Suprapubic skin (tissue), 4 donors: ENCODE data around the gene MSGN1. TPM values are rescaled to one million over a fixed set of nuclear protein-coding genes. Genes with fewer than 3 reads are reported as not detected.

Source experiments
- DNase-seq, 2 donors: peaks; one replicate each; pipeline ENCODE4 v3.0.0-alpha.2; 2019; ENCODE audit warnings: low spot score in 2 of 2
- H3K27ac ChIP-seq: fragments of 200-600 bp; sonication (generic); one replicate; pipeline ENCODE4 v1.5.1; 2019
- H3K27me3 ChIP-seq: fragments of 200-600 bp; sonication (generic); one replicate; pipeline ENCODE4 v1.5.1; 2019
- H3K36me3 ChIP-seq: fragments of 200-600 bp; sonication (generic); one replicate; pipeline ENCODE4 v1.5.1; 2019
- H3K4me1 ChIP-seq: fragments of 200-600 bp; sonication (generic); one replicate; pipeline ENCODE4 v1.5.1; 2019
- H3K4me3 ChIP-seq: fragments of 200-600 bp; sonication (generic); one replicate; pipeline ENCODE4 v1.5.1; 2019; ENCODE audit warnings: mild to moderate bottlenecking
- H3K9me3 ChIP-seq: fragments of 200-600 bp; sonication (generic); one replicate; pipeline ENCODE4 v1.5.1; 2019
- EP300 ChIP-seq: sonication (generic); formaldehyde crosslinking; IDR thresholded peaks from one replicate; pipeline ENCODE4 v1.6.1; 2017; ENCODE audit warnings: antibody characterized with exemption
- POLR2A ChIP-seq, 2 donors: fragments of 450-650 bp; IDR thresholded peaks; one replicate each; pipeline ENCODE4 v1.6.1; 2017; ENCODE audit warnings: antibody characterized with exemption in 2 of 2, mild to moderate bottlenecking in 2 of 2, moderate library complexity in 2 of 2
- POLR2AphosphoS5 ChIP-seq, 3 donors: sonication (generic); formaldehyde crosslinking; IDR thresholded peaks; one replicate each; pipeline ENCODE4 v1.6.1; 2017; ENCODE audit warnings: antibody characterized with exemption in 3 of 3
- WGBS: methylation state at CpG from one replicate; pipeline ENCODE4 v1.1.5; 2018; 5-methylcytosine and 5-hydroxymethylcytosine counted together
- total RNA-seq, 4 donors: library from RNA; depleted of rRNA; stranded (reverse); fragments of >200 nt; gene quantifications; one replicate each; pipeline ENCODE4 v1.1.0, GENCODE V29; 2016
- TF ChIP-seq, protein P1 (sequence below), 2 donors: fragments of 200-600 bp in 1 of 2; fragments of 450-650 bp in 1 of 2; sonication (generic) in 1 of 2; IDR thresholded peaks; one replicate each; pipeline ENCODE4 v1.5.1; 2016 to 2019; ENCODE audit warnings: antibody characterized with exemption in 2 of 2, mild to moderate bottlenecking in 1 of 2, moderate library complexity in 1 of 2

MSGN1 gene, protein sequence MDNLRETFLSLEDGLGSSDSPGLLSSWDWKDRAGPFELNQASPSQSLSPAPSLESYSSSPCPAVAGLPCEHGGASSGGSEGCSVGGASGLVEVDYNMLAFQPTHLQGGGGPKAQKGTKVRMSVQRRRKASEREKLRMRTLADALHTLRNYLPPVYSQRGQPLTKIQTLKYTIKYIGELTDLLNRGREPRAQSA
- total RNA-seq, result not detected

DNA sequence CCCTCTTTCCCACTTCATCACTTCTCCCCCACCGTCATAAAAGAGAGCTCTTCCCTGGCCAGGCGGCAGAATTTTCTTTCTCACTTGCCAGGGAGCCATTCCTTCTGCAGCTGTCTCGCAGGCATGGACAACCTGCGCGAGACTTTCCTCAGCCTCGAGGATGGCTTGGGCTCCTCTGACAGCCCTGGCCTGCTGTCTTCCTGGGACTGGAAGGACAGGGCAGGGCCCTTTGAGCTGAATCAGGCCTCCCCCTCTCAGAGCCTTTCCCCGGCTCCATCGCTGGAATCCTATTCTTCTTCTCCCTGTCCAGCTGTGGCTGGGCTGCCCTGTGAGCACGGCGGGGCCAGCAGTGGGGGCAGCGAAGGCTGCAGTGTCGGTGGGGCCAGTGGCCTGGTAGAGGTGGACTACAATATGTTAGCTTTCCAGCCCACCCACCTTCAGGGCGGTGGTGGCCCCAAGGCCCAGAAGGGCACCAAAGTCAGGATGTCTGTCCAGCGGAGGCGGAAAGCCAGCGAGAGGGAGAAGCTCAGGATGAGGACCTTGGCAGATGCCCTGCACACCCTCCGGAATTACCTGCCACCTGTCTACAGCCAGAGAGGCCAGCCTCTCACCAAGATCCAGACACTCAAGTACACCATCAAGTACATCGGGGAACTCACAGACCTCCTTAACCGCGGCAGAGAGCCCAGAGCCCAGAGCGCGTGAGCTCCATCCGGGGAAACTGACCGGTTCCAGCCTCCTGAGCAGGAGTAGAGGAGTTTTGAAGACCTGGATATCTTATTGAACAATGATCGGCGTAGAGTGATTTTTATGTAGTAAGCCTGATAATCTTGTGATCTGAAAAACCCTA is at the start of gene MSGN1:
TSS of gene MSGN1 (plus strand) at position 65 of the 850 bp plus-strand sequence. CDS start at position 124, 59 bp downstream.
- Histone ChIP-seq H3K27me3 (no peaks in the 10 kb centered on the region), H3K36me3 (no peaks in the 10 kb centered on the region), H3K4me1 (peaks cover 34% of the 10 kb centered on the region), H3K9me3 (no peaks in the 10 kb centered on the region), H3K4me3 (no peak within 1 kb of the TSS), H3K27ac (peak within 1 kb of the TSS; percentile 81)
- TF ChIP-seq, protein P1, sequence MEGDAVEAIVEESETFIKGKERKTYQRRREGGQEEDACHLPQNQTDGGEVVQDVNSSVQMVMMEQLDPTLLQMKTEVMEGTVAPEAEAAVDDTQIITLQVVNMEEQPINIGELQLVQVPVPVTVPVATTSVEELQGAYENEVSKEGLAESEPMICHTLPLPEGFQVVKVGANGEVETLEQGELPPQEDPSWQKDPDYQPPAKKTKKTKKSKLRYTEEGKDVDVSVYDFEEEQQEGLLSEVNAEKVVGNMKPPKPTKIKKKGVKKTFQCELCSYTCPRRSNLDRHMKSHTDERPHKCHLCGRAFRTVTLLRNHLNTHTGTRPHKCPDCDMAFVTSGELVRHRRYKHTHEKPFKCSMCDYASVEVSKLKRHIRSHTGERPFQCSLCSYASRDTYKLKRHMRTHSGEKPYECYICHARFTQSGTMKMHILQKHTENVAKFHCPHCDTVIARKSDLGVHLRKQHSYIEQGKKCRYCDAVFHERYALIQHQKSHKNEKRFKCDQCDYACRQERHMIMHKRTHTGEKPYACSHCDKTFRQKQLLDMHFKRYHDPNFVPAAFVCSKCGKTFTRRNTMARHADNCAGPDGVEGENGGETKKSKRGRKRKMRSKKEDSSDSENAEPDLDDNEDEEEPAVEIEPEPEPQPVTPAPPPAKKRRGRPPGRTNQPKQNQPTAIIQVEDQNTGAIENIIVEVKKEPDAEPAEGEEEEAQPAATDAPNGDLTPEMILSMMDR (IDR thresholded peaks at IDR 0.05), result no peak
- TF ChIP-seq POLR2A (IDR thresholded peaks at IDR 0.05) (no peak), POLR2AphosphoS5 (IDR thresholded peaks at IDR 0.05) (no peak), EP300 (no peak)
- 94% methylated on average over 26 of the region's 26 CpGs for WGBS
- no peak for DNase-seq

DNA sequence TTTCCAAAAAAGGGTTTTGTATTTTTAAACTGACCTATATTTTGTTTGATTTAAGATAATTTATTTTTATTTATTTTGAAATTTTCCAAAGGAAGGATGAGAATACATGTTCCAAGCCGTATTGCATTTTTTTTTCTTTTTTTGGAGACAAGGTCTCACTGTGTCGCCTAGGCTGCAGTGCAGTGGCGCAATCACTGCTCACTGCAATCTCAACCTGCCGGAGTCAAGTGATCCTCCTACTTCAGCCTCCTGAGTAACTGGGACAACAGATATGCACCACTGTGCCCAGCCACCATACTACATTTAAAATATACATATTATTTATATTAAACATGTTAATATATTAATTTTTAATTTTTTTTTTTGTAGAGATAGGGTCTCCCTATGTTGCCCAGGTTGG is 47.4 kb upstream of the MSGN1 start:
- Histone ChIP-seq H3K27ac (no peak overlapping the region), H3K4me3 (no peak overlapping the region), H3K36me3 (peaks cover 11% of the 10 kb centered on the region), H3K27me3 (no peaks in the 10 kb centered on the region), H3K4me1 (no peaks in the 10 kb centered on the region), H3K9me3 (no peaks in the 10 kb centered on the region)
- WGBS, result 96% methylated on average over 4 of the region's 4 CpGs
- no peak for DNase-seq
- TF ChIP-seq POLR2AphosphoS5 (IDR thresholded peaks at IDR 0.05) (no peak), EP300 (no peak), POLR2A (IDR thresholded peaks at IDR 0.05) (no peak)
- TF ChIP-seq, protein P1 (IDR thresholded peaks at IDR 0.05), result no peak

DNA sequence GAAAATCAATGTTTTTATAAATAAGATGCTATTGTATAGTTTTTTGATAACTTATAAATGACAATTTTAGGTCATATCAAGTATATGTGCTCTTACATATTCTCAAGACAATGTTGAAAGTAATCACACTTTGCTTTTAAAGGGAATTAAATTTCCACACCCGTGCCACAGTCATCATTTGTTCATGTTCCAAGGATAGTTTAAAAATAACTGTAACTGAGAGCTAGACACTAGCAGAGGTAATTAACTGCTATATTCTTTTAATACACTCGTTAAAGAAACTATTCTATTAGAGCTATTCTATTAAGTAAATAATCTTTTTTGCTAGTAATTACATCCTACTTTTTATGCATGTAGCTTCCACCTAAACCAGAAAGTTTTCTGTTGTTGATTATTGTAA is 44.3 kb upstream of the MSGN1 start:
- H3K36me3 ChIP-seq, result peaks cover 16% of the 10 kb centered on the region
- no peak overlapping the region for H3K4me3 ChIP-seq
- no peak for DNase-seq
- H3K27me3 ChIP-seq, result no peaks in the 10 kb centered on the region
- no peaks in the 10 kb centered on the region for H3K9me3 ChIP-seq
- H3K27ac ChIP-seq, result no peak overlapping the region
- no peak for TF ChIP-seq EP300
- no peak for TF ChIP-seq POLR2AphosphoS5 (IDR thresholded peaks at IDR 0.05)
- H3K4me1 ChIP-seq, result no peaks in the 10 kb centered on the region
- WGBS, result 87% methylated on average over 2 of the region's 2 CpGs

DNA sequence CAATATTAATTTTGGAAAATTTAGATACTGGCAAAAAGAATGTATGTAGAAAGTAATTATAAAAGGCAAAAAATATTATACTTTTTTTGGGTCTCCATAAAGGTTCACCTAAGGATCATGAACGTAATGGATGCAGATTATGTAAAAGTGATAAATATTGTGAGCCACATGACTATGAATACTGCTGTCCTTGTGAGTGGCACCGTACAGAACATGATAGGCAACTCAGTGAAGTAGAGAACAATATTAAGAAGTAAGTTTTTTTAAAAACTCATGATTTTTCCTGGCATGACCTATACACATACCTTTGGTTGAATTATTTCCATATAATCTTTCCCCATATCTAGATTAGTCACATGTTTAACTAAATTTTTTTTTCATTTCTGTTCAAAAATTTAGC is 43.7 kb upstream of the MSGN1 start:
- WGBS, result 90% methylated on average over 2 of the region's 2 CpGs

DNA sequence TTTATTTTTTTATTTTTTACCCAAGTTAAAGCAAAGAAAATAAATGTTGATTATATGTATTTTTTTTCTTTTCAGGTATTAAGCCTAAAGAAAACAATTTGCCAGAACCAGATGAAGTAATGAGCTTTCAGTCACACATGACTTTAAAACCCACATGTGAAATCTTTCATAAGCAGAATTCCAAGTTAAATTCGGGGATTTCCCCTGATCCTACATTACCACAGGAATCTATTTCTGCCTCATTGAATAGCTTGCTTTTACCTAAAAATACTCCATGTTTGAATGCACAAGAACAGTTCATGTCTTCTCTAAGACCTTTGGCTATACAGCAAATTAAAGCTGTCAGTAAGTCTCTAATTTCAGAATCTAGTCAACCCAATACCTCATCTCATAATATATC is 35.7 kb upstream of the MSGN1 start:
- peaks cover 17% of the 10 kb centered on the region for H3K36me3 ChIP-seq
- no peak overlapping the region for H3K4me3 ChIP-seq
- no peak for DNase-seq
- no peak for TF ChIP-seq EP300
- no peak for TF ChIP-seq POLR2AphosphoS5 (IDR thresholded peaks at IDR 0.05)
- TF ChIP-seq POLR2A (IDR thresholded peaks at IDR 0.05), result no peak
- TF ChIP-seq, protein P1 (IDR thresholded peaks at IDR 0.05), result no peak
- no peaks in the 10 kb centered on the region for H3K9me3 ChIP-seq
- H3K27me3 ChIP-seq, result no peaks in the 10 kb centered on the region
- H3K27ac ChIP-seq, result no peak overlapping the region
- no peaks in the 10 kb centered on the region for H3K4me1 ChIP-seq
- 78% methylated on average over 1 of the region's 1 CpG for WGBS

More for the DNA sequence above, 43.7 kb upstream of the MSGN1 start:
- H3K27ac ChIP-seq, result no peak overlapping the region
- TF ChIP-seq, protein P1 (IDR thresholded peaks at IDR 0.05), result no peak
- TF ChIP-seq POLR2AphosphoS5 (IDR thresholded peaks at IDR 0.05), result no peak
- TF ChIP-seq EP300, result no peak
- no peak for TF ChIP-seq POLR2A (IDR thresholded peaks at IDR 0.05)
- H3K4me3 ChIP-seq, result no peak overlapping the region
- H3K9me3 ChIP-seq, result no peaks in the 10 kb centered on the region
- no peaks in the 10 kb centered on the region for H3K4me1 ChIP-seq
- peaks cover 16% of the 10 kb centered on the region for H3K36me3 ChIP-seq
- no peak for DNase-seq
- H3K27me3 ChIP-seq, result no peaks in the 10 kb centered on the region
